ENCODE measurements around the gene MLKL.

Gene MLKL

GRCh38 chr16:74652249-74652648, 48.4 kb downstream of the MLKL start:
- no peak for DNase-seq (ENCODE audit: low read depth in 2 of 2, low spot score in 1 of 2)

GRCh38 chr16:74651841-74652240, 48.8 kb downstream of the MLKL start:
- DNase-seq (ENCODE audit: low read depth in 2 of 2, low spot score in 1 of 2) = no peak

GRCh38 chr16:74650966-74651567, 49.6 kb downstream of the MLKL start:
- no peak for DNase-seq (ENCODE audit: low read depth in 2 of 2, low spot score in 1 of 2)

- DNase-seq (ENCODE audit: low read depth in 2 of 2, low spot score in 1 of 2) = no peak
Observed at GRCh38 chr16:74649839-74650504, 50.7 kb downstream of the MLKL start.

- no peak for DNase-seq (ENCODE audit: low read depth in 2 of 2, low spot score in 1 of 2)
Observed at GRCh38 chr16:74641969-74642368, 58.7 kb downstream of the MLKL start.

- no peak for DNase-seq (ENCODE audit: low read depth in 2 of 2, low spot score in 1 of 2)
Observed at GRCh38 chr16:74637742-74638453, 62.8 kb downstream of the MLKL start.

- no peak for DNase-seq (ENCODE audit: low read depth in 2 of 2, low spot score in 1 of 2)
Observed at GRCh38 chr16:74635303-74635702, 65.4 kb downstream of the MLKL start.

DNA sequence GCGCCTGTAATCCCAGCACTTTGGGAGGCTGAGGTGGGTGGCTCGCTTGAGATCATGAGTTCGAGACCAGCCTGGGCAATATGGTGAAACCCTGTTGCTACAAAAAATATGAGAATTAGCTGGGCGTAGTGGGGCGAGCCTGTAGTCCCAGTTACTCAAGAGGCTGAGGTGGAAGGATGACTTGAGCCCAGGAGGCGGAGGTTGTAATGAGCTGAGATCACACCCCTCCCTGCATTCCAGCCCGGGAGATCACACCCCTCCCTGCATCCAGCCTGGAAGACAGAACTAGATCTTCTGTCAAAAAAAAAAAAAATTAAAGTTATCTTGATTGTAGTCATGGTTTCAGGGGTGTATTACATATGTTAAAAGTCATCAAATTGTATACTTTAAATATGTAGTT, 67.0 kb downstream of the MLKL start:
- DNase-seq (ENCODE audit: low read depth in 2 of 2, low spot score in 1 of 2) = no peak

DNA sequence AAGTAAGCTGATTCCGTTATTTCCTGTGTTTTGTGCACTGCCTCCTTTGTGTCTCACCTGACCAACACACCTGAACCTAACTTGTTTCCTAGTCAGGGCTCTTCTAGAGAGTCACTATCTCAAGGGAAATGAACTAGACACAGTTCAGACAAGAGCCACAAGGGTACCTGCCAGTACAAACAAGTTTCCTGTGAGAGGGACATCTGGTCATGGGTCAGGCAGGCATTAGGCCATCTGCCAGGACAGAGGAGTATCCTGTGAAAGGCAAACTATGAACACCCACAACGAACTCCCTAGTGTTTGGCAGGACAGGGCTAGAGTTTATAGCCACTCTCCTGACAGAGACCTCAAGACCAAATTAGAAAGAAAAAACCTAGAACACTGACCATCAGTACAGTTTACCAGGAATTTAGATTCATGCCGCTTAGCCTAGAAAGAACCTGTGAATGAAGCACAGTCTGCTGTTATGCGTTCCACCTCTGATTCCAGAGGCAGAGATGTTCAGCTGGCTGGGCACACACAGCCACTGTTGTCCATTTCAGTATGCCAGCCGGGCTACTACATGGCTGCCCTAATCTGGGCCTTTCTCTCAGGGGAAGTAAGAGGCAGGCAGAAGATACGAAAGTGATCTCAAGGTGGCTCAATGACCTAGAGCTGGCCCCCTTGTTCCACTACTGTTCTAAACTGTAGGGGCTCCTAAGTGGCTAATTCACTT, 73.0 kb downstream of the MLKL start:
- no peak for DNase-seq (ENCODE audit: low read depth in 2 of 2, low spot score in 1 of 2)

DNA sequence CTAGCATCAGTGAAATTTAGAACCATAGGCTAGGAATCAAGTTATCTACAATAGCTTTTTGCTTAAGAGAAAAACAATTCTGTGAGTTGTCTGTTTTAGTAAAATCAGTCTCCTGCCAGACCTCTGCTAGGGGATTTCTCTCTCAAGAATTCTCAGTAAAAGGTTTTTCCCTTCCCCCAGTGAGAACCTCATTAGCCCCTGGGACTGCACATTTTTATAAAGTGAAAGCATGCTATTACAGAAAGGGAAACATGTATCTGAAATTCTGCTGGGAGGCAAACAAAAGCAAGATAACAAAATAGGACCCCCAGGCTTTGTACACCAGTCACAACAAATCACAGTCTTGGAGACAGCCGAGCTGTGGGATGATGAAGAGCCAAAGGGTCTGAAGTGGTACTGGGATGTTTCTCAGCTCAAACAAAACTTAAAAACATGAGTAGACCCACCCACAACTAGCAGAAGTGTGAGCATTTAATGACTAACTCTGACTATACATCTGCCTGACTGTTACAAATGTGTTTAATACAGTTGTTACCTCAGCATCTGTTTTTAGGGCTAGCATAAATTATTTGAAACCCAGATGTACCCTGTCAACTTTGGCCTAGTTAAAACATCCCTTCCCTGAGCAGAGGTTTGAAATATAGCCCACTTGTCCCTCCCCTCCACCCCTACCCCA, 73.8 kb downstream of the MLKL start:
- DNase-seq (ENCODE audit: low read depth in 2 of 2, low spot score in 1 of 2) = no peak

GRCh38 chr16:74625500-74626350, 74.9 kb downstream of the MLKL start:
- no peak for DNase-seq (ENCODE audit: low read depth in 2 of 2, low spot score in 1 of 2)

GRCh38 chr16:74623839-74624235, 76.8 kb downstream of the MLKL start:
- DNase-seq (ENCODE audit: low read depth in 2 of 2, low spot score in 1 of 2) = no peak

DNA sequence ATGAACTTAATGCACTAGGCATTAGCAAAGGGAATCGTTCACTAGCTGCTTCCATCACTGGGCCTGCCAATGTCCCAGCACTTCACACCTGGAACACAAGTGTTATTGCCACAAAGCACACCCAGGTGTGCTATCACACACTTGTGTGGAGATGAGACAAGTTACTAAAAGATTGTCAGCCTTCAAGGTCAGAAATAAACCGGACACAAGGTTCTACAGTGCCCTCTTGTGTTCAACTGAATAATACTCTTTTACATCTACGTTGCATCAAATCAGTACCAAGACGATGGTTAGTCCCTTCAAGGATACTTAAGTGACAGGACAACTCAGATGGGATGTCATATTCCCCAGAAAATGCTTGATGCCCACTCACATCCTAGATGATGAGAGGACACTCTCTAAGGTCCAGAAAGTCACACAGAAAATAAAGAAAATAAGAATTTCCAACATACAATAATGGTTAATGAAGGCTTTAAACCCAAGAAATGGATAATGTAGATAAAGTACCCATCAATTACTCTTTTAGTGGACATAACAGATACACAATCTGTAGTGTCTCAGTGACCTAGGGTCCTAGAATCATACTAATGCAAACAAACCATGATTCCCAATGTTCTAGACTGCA, 77.3 kb downstream of the MLKL start:
- DNase-seq (ENCODE audit: low read depth in 2 of 2, low spot score in 1 of 2) = no peak

DNA sequence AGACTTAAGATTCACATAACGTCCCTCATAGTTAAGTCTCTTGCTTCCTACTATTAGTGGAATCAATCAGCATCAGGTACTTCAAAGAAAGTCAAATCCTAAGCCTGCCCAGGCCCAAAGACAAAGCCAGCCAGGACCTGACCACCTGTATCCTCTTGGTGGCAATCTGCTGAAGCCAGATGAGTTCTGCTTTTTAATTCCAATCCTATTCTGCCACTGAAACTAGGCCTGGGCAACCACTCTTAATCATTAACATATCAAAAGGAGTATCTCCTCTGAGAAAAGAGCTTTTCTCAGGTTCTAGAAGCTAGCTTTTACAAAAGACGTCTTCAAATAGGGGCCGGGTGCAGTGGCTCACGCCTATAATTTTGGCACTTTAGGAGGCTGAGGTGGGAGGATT, 78.7 kb downstream of the MLKL start:
- DNase-seq (ENCODE audit: low read depth in 2 of 2, low spot score in 1 of 2) = no peak

All from stimulated activated CD8-positive, alpha-beta memory T cell treated with anti-CD3 and anti-CD28 coated beads, Interleukin-4, amount 100 ng/mL, for 1 hour (primary cell).